GM18951 (cell line): ENCODE results near the gene ISCA1.
"Not testable (repeated sequence)": the region's sequence is repeated elsewhere in the genome, so short reads cannot be mapped to it uniquely, and the experiment has no call there.

Experiments used
- POLR2A ChIP-seq: IDR thresholded peaks from 4 replicates; pipeline ENCODE4 v1.6.1; 2011; ENCODE audit warnings: mild to moderate bottlenecking; ENCODE audit not compliant: insufficient read length, insufficient read depth; ENCODE audit errors: extremely low read depth
- in situ Hi-C: fragments of 300-500 bp; cut with MboI; formaldehyde crosslinking; loops from one replicate; pipeline ENCODE4 v1.12.0; 2022; ENCODE audit warnings: low sequenced_read_pairs, mixed read lengths, inconsistent platforms; ENCODE audit not compliant: unreplicated experiment

ISCA1 gene

GRCh38 chr9:86282077-86282978 lies at the start of gene ISCA1:
ISCA1 (minus strand) TSS chr9:86282538; CDS start chr9:86282458, 80 bp downstream.
- in situ Hi-C loops: no loop called here
- peak; percentile 77 for TF ChIP-seq POLR2A

GRCh38 chr9:86330186-86330585 lies 47.8 kb upstream of the ISCA1 start:
- in situ Hi-C loops: no loop called here
- no peak for TF ChIP-seq POLR2A

- no peak for TF ChIP-seq POLR2A
- in situ Hi-C loops: no loop called here
These were observed 47.3 kb upstream of the ISCA1 start for GRCh38 chr9:86329649-86330048.

DNA sequence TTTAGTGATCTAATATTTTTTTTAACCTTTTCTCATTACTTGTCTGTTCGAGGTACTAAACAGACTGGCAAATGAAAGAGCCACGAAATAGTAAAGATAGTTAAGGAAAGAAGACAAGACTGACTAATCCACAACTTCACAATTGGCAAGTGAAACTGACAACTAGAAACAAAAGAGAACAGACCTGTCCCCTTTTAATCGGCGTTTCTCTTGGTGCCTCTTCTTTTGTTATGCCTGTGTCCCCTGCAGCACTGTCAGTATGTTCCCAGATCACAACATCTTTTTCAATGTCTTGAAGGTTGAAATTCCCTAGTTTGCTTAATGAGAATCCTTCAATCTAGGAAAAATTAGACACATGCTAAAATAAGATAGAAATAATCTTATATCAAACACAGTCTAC lies 45.8 kb upstream of the ISCA1 start:
- in situ Hi-C loops: no loop called here
- no peak for TF ChIP-seq POLR2A

- in situ Hi-C loops: no loop called here
- TF ChIP-seq POLR2A: no peak
These were observed 44.2 kb upstream of the ISCA1 start for GRCh38 chr9:86326536-86326935.

DNA sequence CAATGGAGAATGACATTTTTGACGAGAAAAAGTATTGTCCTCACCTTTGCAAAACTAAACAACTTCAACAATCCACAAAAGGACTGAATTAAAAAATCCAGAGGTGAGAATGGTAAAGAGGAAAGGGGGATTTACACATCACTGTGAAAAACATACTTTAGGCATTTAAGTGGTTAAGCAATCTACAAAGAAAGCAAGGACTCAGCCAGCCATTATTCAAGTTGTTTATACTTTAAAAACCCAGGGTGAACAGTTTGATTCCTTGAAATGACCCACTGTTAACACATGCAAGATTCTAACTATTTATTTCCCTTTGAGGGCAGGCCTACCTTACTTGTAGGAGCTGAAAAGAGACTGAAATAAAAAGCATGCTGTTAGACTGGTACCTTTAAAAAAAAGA lies 42.6 kb upstream of the ISCA1 start:
- in situ Hi-C loops: no loop called here
- no peak for TF ChIP-seq POLR2A

GRCh38 chr9:86324308-86324707 lies 42.0 kb upstream of the ISCA1 start:
- in situ Hi-C loops: no loop called here
- no peak for TF ChIP-seq POLR2A

DNA sequence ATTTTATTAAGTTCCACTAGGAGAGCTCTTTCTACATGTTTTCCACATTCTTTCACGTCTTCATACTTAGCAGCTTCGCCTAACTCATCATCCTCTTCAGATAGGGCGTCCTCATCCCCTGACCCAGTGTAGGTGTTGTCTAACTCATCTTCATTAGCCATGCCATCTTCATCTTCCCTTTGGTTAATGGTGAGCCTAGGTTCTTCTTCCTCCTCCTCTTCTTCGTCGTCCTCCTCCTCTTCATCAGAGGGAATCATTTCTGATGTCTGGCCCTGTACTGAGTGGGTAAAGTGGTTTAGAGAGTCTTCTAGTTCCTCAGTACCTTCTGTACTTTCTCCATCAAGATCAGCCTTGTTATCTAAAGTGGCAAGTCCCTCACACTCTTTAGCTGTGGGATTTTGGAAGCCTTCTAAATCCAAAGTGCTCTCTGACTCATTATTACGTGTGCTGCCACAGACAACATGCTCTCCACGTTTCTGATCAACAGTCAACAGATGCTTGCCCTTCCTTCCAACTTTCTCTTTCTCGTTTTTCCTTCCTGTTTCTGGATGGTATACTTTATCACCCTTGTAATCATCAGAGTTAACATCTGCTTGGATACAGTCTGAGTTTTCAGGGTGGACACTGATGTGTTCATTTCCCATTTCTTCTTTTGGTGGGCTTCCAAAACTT lies 40.8 kb upstream of the ISCA1 start:
- in situ Hi-C loops: no loop called here
- no peak for TF ChIP-seq POLR2A

DNA sequence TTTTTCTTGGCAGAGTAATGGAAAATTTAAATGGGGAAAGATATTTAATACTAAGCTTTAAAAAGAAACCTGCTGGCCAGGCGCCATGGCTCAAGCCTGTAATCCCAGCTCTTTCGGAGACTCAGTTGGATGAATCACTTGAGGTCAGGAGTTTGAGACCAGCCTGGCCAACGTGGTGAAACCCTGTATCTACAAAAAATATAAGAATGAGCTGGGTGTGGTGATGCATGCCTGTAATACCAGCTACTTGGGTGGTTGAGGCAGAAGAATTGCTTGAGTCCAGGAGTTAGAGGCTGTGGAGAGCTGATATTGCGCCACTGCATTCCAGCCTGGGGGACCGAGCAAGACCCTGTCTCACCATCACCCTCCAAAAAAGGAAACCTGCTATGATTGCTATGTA lies 39.0 kb upstream of the ISCA1 start:
- in situ Hi-C loops: no loop called here
- no peak for TF ChIP-seq POLR2A

DNA sequence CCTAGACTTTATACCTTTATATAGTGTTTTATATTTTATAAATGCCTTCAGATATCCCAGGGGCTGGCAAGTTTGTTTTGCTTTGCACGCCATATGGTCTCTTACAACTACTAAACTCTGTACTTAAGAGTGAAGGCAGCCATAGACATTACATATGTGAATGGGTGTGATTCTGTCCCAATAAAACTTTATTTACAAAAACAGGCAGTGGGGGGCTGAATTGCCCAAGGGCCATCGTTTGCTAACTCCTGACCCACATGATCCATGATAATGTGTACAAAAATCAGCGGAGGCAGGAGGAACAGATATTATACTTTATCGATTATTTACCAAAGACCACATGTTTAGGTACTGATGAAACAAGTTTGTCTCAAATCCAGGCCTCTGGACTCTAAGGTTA lies 35.8 kb upstream of the ISCA1 start:
- in situ Hi-C loops: no loop called here
- TF ChIP-seq POLR2A: no peak

- in situ Hi-C loops: no loop called here
These were observed 32.7 kb upstream of the ISCA1 start for GRCh38 chr9:86315078-86315477.

DNA sequence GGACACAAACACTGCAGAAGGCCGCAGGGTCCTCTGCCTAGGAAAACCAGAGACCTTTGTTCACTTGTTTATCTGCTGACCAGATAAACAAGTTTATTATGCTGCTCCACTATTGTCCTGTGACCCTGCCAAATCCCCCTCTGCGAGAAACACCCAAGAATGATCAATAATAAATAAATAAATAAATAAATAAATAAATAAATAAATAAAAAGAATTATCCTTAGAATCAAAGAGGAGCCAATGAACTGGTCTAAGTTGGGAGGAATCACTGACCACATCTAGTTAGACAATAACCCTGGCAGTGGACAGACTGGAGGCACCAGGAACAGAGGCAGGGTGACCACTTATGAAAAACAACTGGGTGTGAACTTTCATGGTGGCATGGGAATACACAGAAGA lies 30.6 kb upstream of the ISCA1 start:
- in situ Hi-C loops: not testable (repeated sequence)

More at GRCh38 chr9:86315078-86315477, 32.7 kb upstream of the ISCA1 start:
- no peak for TF ChIP-seq POLR2A

DNA sequence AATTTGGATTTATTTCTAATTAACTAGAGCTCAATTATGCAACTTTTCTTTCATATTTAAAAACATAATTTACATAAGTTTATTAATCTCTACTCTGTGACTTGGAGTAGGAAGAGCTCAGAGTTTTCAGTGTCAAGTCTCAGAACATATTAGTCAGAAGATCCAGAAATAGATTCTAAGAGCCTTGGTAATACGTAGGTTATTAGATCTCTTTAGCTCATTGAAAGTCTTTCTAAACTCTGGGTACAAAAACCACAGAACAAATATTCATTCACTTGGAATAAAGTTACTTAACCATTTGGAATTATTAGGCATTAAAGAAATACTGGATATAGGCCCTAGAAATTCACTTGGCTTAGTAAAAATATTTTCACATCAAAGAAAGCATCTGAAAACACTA lies 26.3 kb upstream of the ISCA1 start:
- TF ChIP-seq POLR2A: no peak
- in situ Hi-C loops: no loop called here

- TF ChIP-seq POLR2A: no peak
- in situ Hi-C loops: no loop called here
These were observed 21.9 kb upstream of the ISCA1 start for GRCh38 chr9:86304236-86304730.

- in situ Hi-C loops: no loop called here
- TF ChIP-seq POLR2A: no peak
These were observed 21.1 kb upstream of the ISCA1 start for GRCh38 chr9:86303316-86303975.
